GM12878 (cell line): ENCODE data around the gene PARP15.

Source experiments
- CBX3 ChIP-seq: fragments of 200-600 bp; sonication (generic); IDR thresholded peaks from 2 replicates; pipeline ENCODE4 v1.6.1; 2016; ENCODE audit warnings: low read depth, borderline replicate concordance
- ESRRA ChIP-seq: IDR thresholded peaks from 2 replicates; pipeline ENCODE4 v1.6.1; 2012; ENCODE audit warnings: mild to moderate bottlenecking, low read length, improper control_type of control experiment
- FOXM1 ChIP-seq: IDR thresholded peaks from 2 replicates; pipeline ENCODE4 v1.6.1; 2012; ENCODE audit warnings: low read depth, mild to moderate bottlenecking, inconsistent platforms, low read length, moderate library complexity
- KDM1A ChIP-seq: fragments of 200-600 bp; sonication (generic); IDR thresholded peaks from 2 replicates; pipeline ENCODE4 v1.6.1; 2016; ENCODE audit warnings: borderline replicate concordance
- PAX5 ChIP-seq: IDR thresholded peaks from 2 replicates; pipeline ENCODE4 v1.6.1; 2011; ENCODE audit warnings: low read depth, low read length, borderline replicate concordance
- POLR2A ChIP-seq: IDR thresholded peaks from 2 replicates; pipeline ENCODE4 v1.6.1; 2011; ENCODE audit warnings: low read depth, mild to moderate bottlenecking, low read length
- PRDM15 ChIP-seq: fragments of 450-650 bp; formaldehyde crosslinking; IDR thresholded peaks from 2 replicates; pipeline ENCODE4 v1.4.0; 2020; ENCODE audit warnings: mild to moderate bottlenecking, moderate library complexity
- RAD21 ChIP-seq: IDR thresholded peaks from 2 replicates; pipeline ENCODE4 v1.6.1; 2011; ENCODE audit warnings: mild to moderate bottlenecking, low read depth, low read length, moderate library complexity; ENCODE audit not compliant: insufficient read depth
- RBBP5 ChIP-seq: fragments of 200-600 bp; sonication (generic); conservative IDR thresholded peaks from 2 replicates; pipeline ENCODE4 v1.6.1; 2016
- YY1 ChIP-seq: IDR thresholded peaks from 2 replicates; pipeline ENCODE4 v1.6.1; 2011; ENCODE audit warnings: low read depth, mild to moderate bottlenecking, low read length
- TF ChIP-seq, protein P1 (sequence below): IDR thresholded peaks from 2 replicates; pipeline ENCODE4 v1.6.1; 2012; ENCODE audit warnings: mild to moderate bottlenecking, low read depth, low read length
- TF ChIP-seq, protein P2 (sequence below): IDR thresholded peaks from 2 replicates; pipeline ENCODE4 v1.6.1; 2012; ENCODE audit warnings: low read length, inconsistent platforms

DNA sequence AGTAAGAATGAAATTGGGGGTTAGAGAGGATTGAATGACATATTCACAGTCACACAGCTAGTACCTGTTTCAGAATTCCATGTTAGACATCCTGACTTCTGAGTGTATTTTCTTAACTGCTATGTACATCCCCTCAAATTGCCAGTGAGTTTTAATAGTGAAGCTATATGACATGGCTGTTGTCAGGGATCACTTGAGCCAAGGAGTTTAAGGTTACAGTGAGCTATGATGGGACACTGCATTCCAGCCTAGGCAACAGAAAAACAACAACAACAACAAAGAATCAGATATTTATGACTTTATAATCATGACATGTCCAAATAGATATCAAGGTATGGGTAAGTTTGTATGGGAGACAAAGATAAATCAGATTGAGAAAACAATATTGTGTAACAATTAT, 16.6 kb downstream of the PARP15 start:
- TF ChIP-seq PAX5 (no peak), ESRRA (no peak), YY1 (no peak), POLR2A (no peak), RBBP5 (no peak), CBX3 (no peak), PRDM15 (CRISPR knock-in tag) (no peak), RAD21 (no peak), KDM1A (no peak), FOXM1 (no peak)
- TF ChIP-seq, protein P1, sequence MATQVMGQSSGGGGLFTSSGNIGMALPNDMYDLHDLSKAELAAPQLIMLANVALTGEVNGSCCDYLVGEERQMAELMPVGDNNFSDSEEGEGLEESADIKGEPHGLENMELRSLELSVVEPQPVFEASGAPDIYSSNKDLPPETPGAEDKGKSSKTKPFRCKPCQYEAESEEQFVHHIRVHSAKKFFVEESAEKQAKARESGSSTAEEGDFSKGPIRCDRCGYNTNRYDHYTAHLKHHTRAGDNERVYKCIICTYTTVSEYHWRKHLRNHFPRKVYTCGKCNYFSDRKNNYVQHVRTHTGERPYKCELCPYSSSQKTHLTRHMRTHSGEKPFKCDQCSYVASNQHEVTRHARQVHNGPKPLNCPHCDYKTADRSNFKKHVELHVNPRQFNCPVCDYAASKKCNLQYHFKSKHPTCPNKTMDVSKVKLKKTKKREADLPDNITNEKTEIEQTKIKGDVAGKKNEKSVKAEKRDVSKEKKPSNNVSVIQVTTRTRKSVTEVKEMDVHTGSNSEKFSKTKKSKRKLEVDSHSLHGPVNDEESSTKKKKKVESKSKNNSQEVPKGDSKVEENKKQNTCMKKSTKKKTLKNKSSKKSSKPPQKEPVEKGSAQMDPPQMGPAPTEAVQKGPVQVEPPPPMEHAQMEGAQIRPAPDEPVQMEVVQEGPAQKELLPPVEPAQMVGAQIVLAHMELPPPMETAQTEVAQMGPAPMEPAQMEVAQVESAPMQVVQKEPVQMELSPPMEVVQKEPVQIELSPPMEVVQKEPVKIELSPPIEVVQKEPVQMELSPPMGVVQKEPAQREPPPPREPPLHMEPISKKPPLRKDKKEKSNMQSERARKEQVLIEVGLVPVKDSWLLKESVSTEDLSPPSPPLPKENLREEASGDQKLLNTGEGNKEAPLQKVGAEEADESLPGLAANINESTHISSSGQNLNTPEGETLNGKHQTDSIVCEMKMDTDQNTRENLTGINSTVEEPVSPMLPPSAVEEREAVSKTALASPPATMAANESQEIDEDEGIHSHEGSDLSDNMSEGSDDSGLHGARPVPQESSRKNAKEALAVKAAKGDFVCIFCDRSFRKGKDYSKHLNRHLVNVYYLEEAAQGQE, result no peak
- TF ChIP-seq, protein P2, sequence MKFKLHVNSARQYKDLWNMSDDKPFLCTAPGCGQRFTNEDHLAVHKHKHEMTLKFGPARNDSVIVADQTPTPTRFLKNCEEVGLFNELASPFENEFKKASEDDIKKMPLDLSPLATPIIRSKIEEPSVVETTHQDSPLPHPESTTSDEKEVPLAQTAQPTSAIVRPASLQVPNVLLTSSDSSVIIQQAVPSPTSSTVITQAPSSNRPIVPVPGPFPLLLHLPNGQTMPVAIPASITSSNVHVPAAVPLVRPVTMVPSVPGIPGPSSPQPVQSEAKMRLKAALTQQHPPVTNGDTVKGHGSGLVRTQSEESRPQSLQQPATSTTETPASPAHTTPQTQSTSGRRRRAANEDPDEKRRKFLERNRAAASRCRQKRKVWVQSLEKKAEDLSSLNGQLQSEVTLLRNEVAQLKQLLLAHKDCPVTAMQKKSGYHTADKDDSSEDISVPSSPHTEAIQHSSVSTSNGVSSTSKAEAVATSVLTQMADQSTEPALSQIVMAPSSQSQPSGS, result no peak
